ENCODE data around the gene SFXN3.
A peak's percentile ranks its signal among the peaks of the same experiment; 100 is the strongest.

Gene SFXN3

GRCh38 chr10:101035916-101036702, 5.1 kb downstream of the SFXN3 start:
- H3K4me3 ChIP-seq (ENCODE audit: control insufficient read depth, low read depth, low read length): no peak overlapping the region
- no peak for DNase-seq (ENCODE audit: low read depth)

GRCh38 chr10:101036726-101037125, 5.7 kb downstream of the SFXN3 start:
- H3K4me3 ChIP-seq (ENCODE audit: control insufficient read depth, low read depth, low read length): no peak overlapping the region
- DNase-seq (ENCODE audit: low read depth): no peak
- TF ChIP-seq CTCF (conservative IDR thresholded peaks at IDR 0.05; ENCODE audit: control insufficient read depth, insufficient read depth, low read depth, low read length): no peak

More at GRCh38 chr10:101035916-101036702, 5.1 kb downstream of the SFXN3 start:
- no peak for TF ChIP-seq CTCF (conservative IDR thresholded peaks at IDR 0.05; ENCODE audit: control insufficient read depth, insufficient read depth, low read depth, low read length)

- no peak for TF ChIP-seq CTCF (conservative IDR thresholded peaks at IDR 0.05; ENCODE audit: control insufficient read depth, insufficient read depth, low read depth, low read length)
- H3K4me3 ChIP-seq (ENCODE audit: control insufficient read depth, low read depth, low read length): no peak overlapping the region
- DNase-seq (ENCODE audit: low read depth): no peak
Measured at GRCh38 chr10:101038484-101038883, 7.5 kb downstream of the SFXN3 start.

GRCh38 chr10:101040061-101040460, 9.0 kb downstream of the SFXN3 start:
- H3K4me3 ChIP-seq (ENCODE audit: control insufficient read depth, low read depth, low read length): no peak overlapping the region
- no peak for DNase-seq (ENCODE audit: low read depth)
- TF ChIP-seq CTCF (conservative IDR thresholded peaks at IDR 0.05; ENCODE audit: control insufficient read depth, insufficient read depth, low read depth, low read length): no peak

GRCh38 chr10:101040851-101041250, 9.8 kb downstream of the SFXN3 start:
- TF ChIP-seq CTCF (conservative IDR thresholded peaks at IDR 0.05; ENCODE audit: control insufficient read depth, insufficient read depth, low read depth, low read length): no peak
- no peak for DNase-seq (ENCODE audit: low read depth)
- no peak overlapping the region for H3K4me3 ChIP-seq (ENCODE audit: control insufficient read depth, low read depth, low read length)

GRCh38 chr10:101041252-101041761, 10.3 kb downstream of the SFXN3 start:
- no peak overlapping the region for H3K4me3 ChIP-seq (ENCODE audit: control insufficient read depth, low read depth, low read length)
- peak; percentile 93 for TF ChIP-seq CTCF (conservative IDR thresholded peaks at IDR 0.05; ENCODE audit: control insufficient read depth, insufficient read depth, low read depth, low read length)
- DNase-seq (ENCODE audit: low read depth): peak; percentile 89

Measured in fibroblast of mammary gland (primary cell).